Activated CD8-positive, alpha-beta memory T cell treated with anti-CD3 and anti-CD28 coated beads for 36 hours (primary cell): ENCODE data around the gene ITSN1. TPM values are rescaled to one million over a fixed set of nuclear protein-coding genes. Genes with fewer than 3 reads are reported as not detected.
"Not testable (repeated sequence)": the region's sequence is repeated elsewhere in the genome, so short reads cannot be mapped to it uniquely, and the experiment has no call there.

ENCODE experiments used
- CTCF ChIA-PET: fragments of 350-600 bp; sonication (Branson Sonifier 250); formaldehyde crosslinking; loops from one replicate; lab custom pipeline; 2021; ENCODE audit warnings: antibody characterized with exemption; lab: Charles Lee
- POLR2A ChIA-PET: fragments of 350-600 bp; sonication (Branson Sonifier 250); formaldehyde crosslinking; loops from one replicate; lab custom pipeline; 2021; ENCODE audit warnings: antibody characterized with exemption; lab: Charles Lee
- total RNA-seq, 2 experiments: library from RNA; stranded (reverse); gene quantifications; one replicate each; pipeline ENCODE4 v1.2.3, GENCODE V29; 2021

ITSN1 gene
- total RNA-seq, 2 experiments from 2014 or later = 4.8 TPM

DNA sequence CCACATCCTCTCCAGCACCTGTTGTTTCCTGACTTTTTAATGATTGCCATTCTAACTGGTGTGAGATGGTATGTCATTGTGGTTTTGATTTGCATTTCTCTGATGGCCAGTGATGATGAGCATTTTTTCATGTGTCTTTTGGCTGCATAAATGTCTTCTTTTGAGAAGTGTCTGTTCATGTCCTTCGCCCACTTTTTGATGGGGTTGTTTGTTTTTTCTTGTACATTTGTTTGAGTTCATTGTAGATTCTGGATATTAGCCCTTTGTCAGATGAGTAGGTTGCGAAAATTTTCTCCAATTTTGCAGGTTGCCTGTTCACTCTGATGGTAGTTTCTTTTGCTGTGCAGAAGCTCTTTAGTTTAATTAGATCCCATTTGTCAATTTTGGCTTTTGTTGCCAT, 283.9 kb downstream of the ITSN1 start:
- CTCF ChIA-PET, POLR2A ChIA-PET: not testable (repeated sequence)

GRCh38 chr21:33931052-33931798, 288.9 kb downstream of the ITSN1 start:
- POLR2A ChIA-PET = interaction anchor here (0.7 to 4.7 kb wide), 5 partner anchors 16 to 142 kb away, joined by 3 to 53 read pairs (median 9); partner anchors contain the start of genes MRPS6 and SLC5A3
- CTCF ChIA-PET = interaction anchor here (0.9 to 4.4 kb wide), 4 partner anchors 17 to 142 kb away, joined by 3 to 30 read pairs (median 4); partner anchors contain the start of genes MRPS6 and SLC5A3

- POLR2A ChIA-PET = interaction anchor here (0.6 to 4.7 kb wide), 6 partner anchors 17 to 142 kb away, joined by 3 to 53 read pairs (median 8); partner anchors contain the start of genes MRPS6 and SLC5A3
- CTCF ChIA-PET = interaction anchor here (0.9 to 4.4 kb wide), 4 partner anchors 17 to 141 kb away, joined by 3 to 30 read pairs (median 4); partner anchors contain the start of genes MRPS6 and SLC5A3
These were observed 289.6 kb downstream of the ITSN1 start for GRCh38 chr21:33931799-33932390.

DNA sequence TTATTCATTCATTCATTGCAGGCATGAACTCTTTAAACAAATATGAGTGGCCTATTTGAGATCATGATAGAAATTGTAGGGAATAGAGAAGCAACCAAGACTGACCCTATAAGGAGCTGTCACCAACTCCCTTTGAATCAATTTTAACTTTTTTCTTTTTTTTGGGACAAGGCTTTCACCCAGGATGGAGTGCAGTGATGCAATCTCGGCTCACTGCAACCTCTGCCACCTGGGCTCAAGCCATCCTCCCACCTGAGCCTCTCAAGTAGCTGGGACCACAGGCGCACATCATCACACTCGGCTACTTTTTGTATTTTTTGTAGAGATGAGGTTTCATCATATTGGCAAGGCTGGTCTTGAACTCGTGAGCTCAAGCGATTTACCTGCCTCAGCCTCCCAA, 290.4 kb downstream of the ITSN1 start:
- ChIA-PET CTCF (interaction anchor here (1.4 to 4.4 kb wide), 4 partner anchors 9 to 141 kb away, joined by 4 to 30 read pairs (median 4); partner anchors contain the start of genes MRPS6 and SLC5A3), POLR2A (interaction anchor here (0.7 to 4.7 kb wide), 6 partner anchors 13 to 146 kb away, joined by 3 to 53 read pairs (median 8); partner anchors contain the start of genes MRPS6 and SLC5A3)

- ChIA-PET CTCF (interaction anchor here (0.6 to 4.6 kb wide), 4 partner anchors 12 to 411 kb away, joined by 3 to 21 read pairs (median 11); no protein-coding TSS in a partner anchor), POLR2A (interaction anchor here (0.9 to 3.8 kb wide), 3 partner anchors 12 to 40 kb away, joined by 4 to 49 read pairs (median 11); no protein-coding TSS in a partner anchor)
These were observed 294.2 kb downstream of the ITSN1 start for GRCh38 chr21:33936301-33937038.

GRCh38 chr21:33937146-33937545, 294.8 kb downstream of the ITSN1 start:
- ChIA-PET POLR2A (interaction anchor here (1.7 to 3.8 kb wide), 2 partner anchors 12 to 39 kb away, joined by 11 to 49 read pairs; no protein-coding TSS in a partner anchor), CTCF (interaction anchor here (0.6 to 4.6 kb wide), 3 partner anchors 11 to 25 kb away, joined by 3 to 21 read pairs (median 19); no protein-coding TSS in a partner anchor)

GRCh38 chr21:33937931-33938339, 295.6 kb downstream of the ITSN1 start:
- ChIA-PET CTCF (interaction anchor here (0.7 to 4.6 kb wide), 5 partner anchors 10 to 166 kb away, joined by 3 to 21 read pairs (median 4); no protein-coding TSS in a partner anchor), POLR2A (interaction anchor here (0.6 to 3.8 kb wide), 9 partner anchors 11 to 191 kb away, joined by 3 to 49 read pairs (median 6); no protein-coding TSS in a partner anchor)

DNA sequence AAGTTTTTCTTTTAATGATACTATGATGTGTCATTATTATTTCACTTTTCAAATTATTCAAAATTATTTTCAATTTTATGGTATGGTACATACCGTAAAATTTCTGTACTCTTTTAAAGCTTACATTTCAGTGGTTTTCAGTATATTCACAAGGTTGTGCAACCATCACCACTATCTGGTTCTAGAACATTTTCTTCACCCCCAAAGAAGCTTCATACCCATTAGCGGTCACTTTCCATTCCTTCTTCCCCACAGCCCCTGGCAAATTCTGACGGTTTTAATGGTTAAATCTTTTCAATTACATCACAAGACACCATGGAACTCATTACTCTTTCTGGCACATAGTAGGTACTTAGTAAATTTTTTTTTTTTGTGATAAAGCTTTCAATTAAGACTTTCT, 296.1 kb downstream of the ITSN1 start:
- POLR2A ChIA-PET = interaction anchor here (0.8 to 3.8 kb wide), 4 partner anchors 10 to 190 kb away, joined by 3 to 49 read pairs (median 11); no protein-coding TSS in a partner anchor
- CTCF ChIA-PET = interaction anchor here (1.4 to 4.6 kb wide), 4 partner anchors 10 to 38 kb away, joined by 3 to 21 read pairs (median 12); no protein-coding TSS in a partner anchor

GRCh38 chr21:33939226-33939625, 296.9 kb downstream of the ITSN1 start:
- CTCF ChIA-PET = interaction anchor here (1.4 to 4.6 kb wide), 4 partner anchors 9 to 37 kb away, joined by 3 to 21 read pairs (median 12); no protein-coding TSS in a partner anchor
- POLR2A ChIA-PET = interaction anchor here (0.8 to 3.8 kb wide), 2 partner anchors 10 to 137 kb away, joined by 3 to 49 read pairs; no protein-coding TSS in a partner anchor

DNA sequence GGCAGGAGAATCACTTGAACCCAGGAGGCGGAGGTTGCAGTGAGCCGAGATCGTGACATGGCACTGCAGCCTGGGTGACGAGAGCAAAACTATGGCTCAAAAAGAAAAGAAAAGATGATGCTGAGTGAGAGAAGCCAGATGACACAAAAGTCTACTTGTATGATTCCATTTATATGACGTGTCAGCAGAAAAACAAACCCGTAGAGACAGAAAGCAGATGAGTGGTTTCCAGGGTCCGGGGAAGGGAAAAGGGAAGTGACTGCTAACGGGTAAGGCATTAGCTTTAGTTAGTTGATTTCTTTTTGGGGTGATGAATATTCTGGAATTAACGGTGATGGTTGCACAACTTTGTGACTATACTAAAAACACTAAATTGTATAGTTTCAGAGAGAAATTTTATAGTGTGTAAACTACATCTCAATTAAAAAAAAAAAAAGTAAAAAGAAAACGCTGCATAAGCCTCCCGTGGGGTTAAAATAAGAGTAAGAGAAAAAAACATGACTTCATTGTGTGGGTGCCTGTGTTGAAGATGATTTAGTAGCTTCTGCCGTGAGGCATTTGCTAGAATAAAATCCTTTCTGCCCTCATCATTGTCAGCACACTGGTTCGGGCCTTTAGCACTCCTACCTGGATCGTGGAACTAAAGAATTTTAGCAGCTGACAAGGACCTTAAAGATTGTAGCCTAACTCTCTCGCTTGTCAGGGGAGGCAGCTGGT, 298.0 kb downstream of the ITSN1 start:
- POLR2A ChIA-PET = interaction anchor here (0.7 kb wide), 1 partner anchor 20 kb away, joined by 4 read pairs; no protein-coding TSS in a partner anchor
- CTCF ChIA-PET = interaction anchor here (0.7 to 4.6 kb wide), 5 partner anchors 12 to 35 kb away, joined by 3 to 19 read pairs (median 3); no protein-coding TSS in a partner anchor

DNA sequence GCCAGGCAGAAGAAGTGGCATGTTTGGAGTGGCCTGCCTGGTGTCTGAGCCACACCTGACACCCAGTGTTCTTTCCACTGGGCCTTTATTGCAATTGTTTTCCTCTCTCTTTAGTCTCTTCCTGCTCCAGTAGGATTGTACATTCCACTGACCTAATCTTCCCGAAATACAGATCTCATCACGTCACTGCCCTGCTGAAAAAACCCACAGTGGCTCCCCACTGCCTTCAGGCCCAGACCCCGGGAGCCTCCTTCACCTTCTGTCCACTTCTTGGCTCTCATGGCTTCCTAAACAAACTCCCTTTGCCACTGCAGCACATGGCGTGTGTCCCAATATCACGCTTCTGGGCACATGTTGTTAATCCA, 298.6 kb downstream of the ITSN1 start:
- CTCF ChIA-PET = interaction anchor here (1.1 to 1.3 kb wide), 3 partner anchors 12 to 35 kb away, joined by 3 read pairs; no protein-coding TSS in a partner anchor
- POLR2A ChIA-PET = interaction anchor here (0.7 kb wide), 1 partner anchor 19 kb away, joined by 4 read pairs; no protein-coding TSS in a partner anchor

DNA sequence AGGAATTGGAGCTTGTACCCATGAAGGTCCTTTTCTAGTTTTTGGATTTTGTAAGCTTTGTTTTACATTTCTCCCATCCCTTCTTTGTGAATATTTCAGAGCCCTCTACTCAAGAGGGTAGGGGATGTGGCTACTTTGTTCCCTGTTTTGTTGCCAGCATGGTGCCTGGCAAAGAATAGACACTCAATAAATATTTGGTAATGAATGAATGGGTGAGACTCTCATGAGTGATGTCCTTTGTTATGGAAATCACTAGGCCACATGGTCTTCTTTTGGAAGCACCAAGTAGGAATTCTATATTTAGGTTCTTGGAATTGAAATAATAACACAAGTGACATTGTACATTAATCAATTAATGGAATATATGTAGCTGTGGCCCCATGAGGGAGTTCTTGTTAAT, 300.1 kb downstream of the ITSN1 start:
- ChIA-PET CTCF (no interaction called here), POLR2A (no interaction called here)

GRCh38 chr21:33943293-33943692, 301.0 kb downstream of the ITSN1 start:
- CTCF ChIA-PET = no interaction called here
- POLR2A ChIA-PET = interaction anchor here (1.0 kb wide), 1 partner anchor 10 kb away, joined by 3 read pairs; no protein-coding TSS in a partner anchor

DNA sequence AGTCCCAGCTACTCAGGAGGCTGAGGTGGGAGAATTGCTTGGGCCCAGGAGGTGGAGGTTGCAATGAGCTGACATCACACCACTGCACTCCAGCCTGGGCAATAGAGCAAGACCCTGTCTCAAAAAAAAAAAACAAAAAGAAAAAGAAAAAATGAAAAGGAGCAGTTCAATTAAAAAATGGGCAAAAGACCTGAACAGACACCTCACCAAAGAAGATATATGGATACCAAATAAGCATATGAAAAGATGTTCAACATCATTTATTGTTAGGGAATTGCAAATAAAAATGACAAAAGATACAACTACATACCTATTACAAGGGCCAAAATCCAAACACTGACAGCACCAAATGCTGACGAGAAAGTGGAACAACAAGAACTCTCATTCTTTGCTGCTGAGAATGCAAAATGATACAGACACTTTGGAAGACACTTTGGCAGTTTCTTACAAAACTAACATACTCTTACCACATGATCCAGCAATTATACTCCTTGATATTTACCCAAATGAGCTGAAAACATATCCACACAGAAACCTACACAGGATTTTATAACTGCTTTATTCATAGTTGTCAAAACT, 302.0 kb downstream of the ITSN1 start:
- CTCF ChIA-PET = no interaction called here
- POLR2A ChIA-PET = no interaction called here

- ChIA-PET POLR2A (interaction anchor here (0.6 to 1.0 kb wide), 2 partner anchors 13 to 184 kb away, joined by 3 to 6 read pairs; no protein-coding TSS in a partner anchor), CTCF (interaction anchor here (0.6 to 0.7 kb wide), 2 partner anchors 127 to 403 kb away, joined by 3 read pairs; no protein-coding TSS in a partner anchor)
These were observed 303.5 kb downstream of the ITSN1 start for GRCh38 chr21:33945652-33946270.
